ENCODE results near the gene DNAJC4.

The DNAJC4 gene

GRCh38 chr11:64261556-64262080, 31.3 kb downstream of the DNAJC4 start:
- DNase-seq: no peak

GRCh38 chr11:64262271-64263002, 32.1 kb downstream of the DNAJC4 start:
- DNase-seq: no peak

- DNase-seq: no peak
Measured at GRCh38 chr11:64263021-64263946, 32.9 kb downstream of the DNAJC4 start.

- DNase-seq: no peak
Measured at GRCh38 chr11:64263947-64264317, 33.6 kb downstream of the DNAJC4 start.

GRCh38 chr11:64264371-64264852, 34.1 kb downstream of the DNAJC4 start:
- DNase-seq: no peak

GRCh38 chr11:64265176-64266160, 35.1 kb downstream of the DNAJC4 start:
- no peak for DNase-seq

- DNase-seq: no peak
Measured at GRCh38 chr11:64266339-64266738, 36.0 kb downstream of the DNAJC4 start.

- DNase-seq: no peak
Measured at GRCh38 chr11:64267207-64267945, 37.0 kb downstream of the DNAJC4 start.

- peak; percentile 25 for DNase-seq
Measured at GRCh38 chr11:64268025-64268892, 37.9 kb downstream of the DNAJC4 start.

GRCh38 chr11:64268893-64269539, 38.7 kb downstream of the DNAJC4 start:
- DNase-seq: no peak

- peak; percentile 99 for DNase-seq
Measured at GRCh38 chr11:64269540-64270220, 39.3 kb downstream of the DNAJC4 start.

GRCh38 chr11:64275031-64275800, 44.9 kb downstream of the DNAJC4 start:
- no peak for DNase-seq

- DNase-seq: no peak
Measured at GRCh38 chr11:64275841-64276240, 45.5 kb downstream of the DNAJC4 start.

- no peak for DNase-seq
Measured at GRCh38 chr11:64276653-64277431, 46.5 kb downstream of the DNAJC4 start.

- no peak for DNase-seq
Measured at GRCh38 chr11:64278576-64279190, 48.3 kb downstream of the DNAJC4 start.

- no peak for DNase-seq
Measured at GRCh38 chr11:64281957-64282770, 51.8 kb downstream of the DNAJC4 start.

All from NCI-H446 treated with DMSO at 0.1 percent for 48 hours (cell line).